Trophoblast cell (in vitro differentiated cells and primary cell): ENCODE results near the gene AACS.

ENCODE experiments used
- DNase-seq, 2 donors: peaks; one replicate each; pipeline ENCODE4 v3.0.0-alpha.2; 2016
- H2AFZ ChIP-seq: 2 replicates; pipeline ENCODE4 v1.6.1; 2013; ENCODE audit warnings: low read length, moderate library complexity, mild to moderate bottlenecking; ENCODE audit not compliant: insufficient read depth, poor library complexity
- H2AK5ac ChIP-seq: 2 replicates; pipeline ENCODE4 v1.6.1; 2013; ENCODE audit warnings: mild to moderate bottlenecking, low read length
- H2BK120ac ChIP-seq: 2 replicates; pipeline ENCODE4 v1.6.1; 2013; ENCODE audit warnings: low read length, mild to moderate bottlenecking, moderate library complexity; ENCODE audit not compliant: insufficient read depth, poor library complexity
- H2BK12ac ChIP-seq: 2 replicates; pipeline ENCODE4 v1.6.1; 2013; ENCODE audit warnings: mild to moderate bottlenecking, low read length, moderate library complexity
- H2BK5ac ChIP-seq: 2 replicates; pipeline ENCODE4 v1.6.1; 2013; ENCODE audit warnings: low read length, low read depth, moderate library complexity, mild to moderate bottlenecking; ENCODE audit not compliant: poor library complexity
- H3K14ac ChIP-seq: 2 replicates; pipeline ENCODE4 v1.6.1; 2013; ENCODE audit warnings: mild to moderate bottlenecking, low read length
- H3K18ac ChIP-seq: 2 replicates; pipeline ENCODE4 v1.6.1; 2013; ENCODE audit warnings: mild to moderate bottlenecking, low read length
- H3K23ac ChIP-seq: 2 replicates; pipeline ENCODE4 v1.6.1; 2013; ENCODE audit warnings: low read length
- H3K27ac ChIP-seq: 2 replicates; pipeline ENCODE4 v1.5.1; 2013; ENCODE audit warnings: low read depth, mild to moderate bottlenecking, inconsistent platforms, low read length, moderate library complexity
- H3K27me3 ChIP-seq: 2 replicates; pipeline ENCODE4 v1.6.1; 2013; ENCODE audit warnings: inconsistent platforms, mild to moderate bottlenecking, low read length, moderate library complexity; ENCODE audit not compliant: insufficient read depth
- H3K36me3 ChIP-seq, 2 experiments: 1 replicate in 1 of 2; 2 replicates in 1 of 2; pipeline ENCODE4 v1.6.1; 2013; ENCODE audit warnings: low read length in 2 of 2, mild to moderate bottlenecking in 2 of 2, moderate library complexity in 1 of 2; ENCODE audit not compliant: insufficient read depth in 2 of 2, control insufficient read depth in 1 of 2
- H3K4ac ChIP-seq: 2 replicates; pipeline ENCODE4 v1.6.1; 2013; ENCODE audit warnings: low read depth, mild to moderate bottlenecking, low read length, moderate library complexity
- H3K4me1 ChIP-seq, 2 experiments: 1 replicate in 1 of 2; 2 replicates in 1 of 2; pipeline ENCODE4 v1.6.1; 2013; ENCODE audit warnings: low read length in 2 of 2, mild to moderate bottlenecking in 2 of 2, moderate library complexity in 1 of 2; ENCODE audit not compliant: insufficient read depth in 2 of 2, control insufficient read depth in 1 of 2
- H3K4me2 ChIP-seq: 2 replicates; pipeline ENCODE4 v1.6.1; 2013; ENCODE audit warnings: inconsistent platforms, mild to moderate bottlenecking, low read length, moderate library complexity
- H3K4me3 ChIP-seq: 2 replicates; pipeline ENCODE4 v1.5.1; 2013; ENCODE audit warnings: mild to moderate bottlenecking, low read depth, low read length, inconsistent platforms
- H3K79me1 ChIP-seq: one replicate; pipeline ENCODE4 v1.6.1; 2013; ENCODE audit warnings: low read length
- H3K79me2 ChIP-seq: 2 replicates; pipeline ENCODE4 v1.6.1; 2013; ENCODE audit warnings: low read length, mild to moderate bottlenecking; ENCODE audit not compliant: control insufficient read depth, insufficient read depth, poor library complexity
- H3K9ac ChIP-seq: 2 replicates; pipeline ENCODE4 v1.6.1; 2013; ENCODE audit warnings: mild to moderate bottlenecking, low read length
- H3K9me3 ChIP-seq: 2 replicates; pipeline ENCODE4 v1.6.1; 2013; ENCODE audit warnings: low read depth, mild to moderate bottlenecking, control low read depth, inconsistent platforms, low read length; ENCODE audit not compliant: insufficient read depth
- H4K12ac ChIP-seq: 2 replicates; pipeline ENCODE4 v1.6.1; 2013; ENCODE audit warnings: low read depth, mild to moderate bottlenecking, low read length, moderate library complexity
- H4K8ac ChIP-seq: 2 replicates; pipeline ENCODE4 v1.6.1; 2013; ENCODE audit warnings: low read depth, mild to moderate bottlenecking, low read length, moderate library complexity
- H4K91ac ChIP-seq: one replicate; pipeline ENCODE4 v1.6.1; 2013; ENCODE audit warnings: low read depth, mild to moderate bottlenecking, low read length, moderate library complexity
- WGBS: extraction: QIAGEN DNeasy Blood & Tissue Kit; methylation state at CpG from one replicate; pipeline ENCODE4 v1.1.7; 2013; ENCODE audit warnings: missing lambda C conversion rate; ENCODE audit not compliant: insufficient read length, insufficient coverage; ENCODE audit errors: extremely low coverage; 5-methylcytosine and 5-hydroxymethylcytosine counted together

AACS gene

DNA sequence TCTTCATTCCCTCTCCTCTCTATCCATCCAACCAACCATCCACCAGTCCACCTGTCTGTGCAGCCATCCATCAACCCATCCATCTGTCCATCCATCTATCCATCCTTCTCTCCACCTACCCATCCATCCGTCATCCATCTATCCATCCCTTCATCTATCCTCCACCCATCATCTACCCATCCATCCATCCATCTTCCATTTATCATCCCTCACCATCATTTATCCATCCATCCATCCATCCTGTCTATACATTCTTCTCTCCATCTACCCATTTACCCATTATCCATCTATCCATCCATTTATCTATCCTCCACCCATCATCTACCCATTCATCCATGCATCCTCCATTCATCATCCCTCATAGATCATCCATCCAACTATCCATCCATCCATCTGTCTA lies 24.4 kb downstream of the AACS start:
- Histone ChIP-seq H3K23ac (no peak overlapping the region), H3K4me1 (no peaks in the 10 kb centered on the region), H3K4ac (no peak overlapping the region), H3K79me2 (no peaks in the 10 kb centered on the region), H3K27me3 (no peaks in the 10 kb centered on the region), H3K79me1 (no peaks in the 10 kb centered on the region), H2BK120ac (no peak overlapping the region), H3K14ac (no peak overlapping the region), H2AFZ (no peak overlapping the region), H3K27ac (no peak overlapping the region), H3K9me3 (peaks cover 4% of the 10 kb centered on the region), H3K9ac (no peak overlapping the region), H4K8ac (no peak overlapping the region), H2BK5ac (no peak overlapping the region), H2AK5ac (no peak overlapping the region), H3K36me3 (peaks cover 36 to 52% of the 10 kb centered on the region in 2 experiments), H2BK12ac (no peak overlapping the region), H3K4me2 (no peak overlapping the region), H4K91ac (no peak overlapping the region), H4K12ac (no peak overlapping the region), H3K4me3 (no peak overlapping the region), H3K18ac (no peak overlapping the region)
- WGBS = 100% methylated on average over 1 of the region's 1 CpG
- no peak for DNase-seq

DNA sequence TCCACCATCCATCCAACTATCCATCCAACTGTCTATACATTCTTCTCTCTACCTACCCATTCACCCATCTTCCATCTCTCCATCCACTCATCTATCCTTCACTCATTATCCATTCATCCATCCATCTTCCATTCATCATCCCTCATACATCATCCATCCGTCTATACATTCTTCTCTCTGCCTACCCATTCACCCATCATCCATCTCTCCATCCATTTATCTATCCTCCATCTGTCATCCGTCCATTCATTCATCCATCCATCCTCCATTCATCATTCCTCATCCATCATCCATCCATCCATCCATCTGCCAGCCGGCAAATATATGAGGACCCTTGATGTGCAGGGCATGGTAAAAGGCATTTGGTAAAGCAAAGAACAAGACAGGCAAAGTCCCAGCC lies 25.2 kb downstream of the AACS start:
- no peak overlapping the region for H3K4me2 ChIP-seq
- H3K4me3 ChIP-seq = no peak overlapping the region
- H3K9ac ChIP-seq = no peak overlapping the region
- H3K4me1 ChIP-seq = no peaks in the 10 kb centered on the region
- H2BK5ac ChIP-seq = no peak overlapping the region
- H3K79me2 ChIP-seq = no peaks in the 10 kb centered on the region
- 100% methylated on average over 2 of the region's 3 CpGs for WGBS
- H3K18ac ChIP-seq = no peak overlapping the region
- H2AK5ac ChIP-seq = no peak overlapping the region
- H3K79me1 ChIP-seq = no peaks in the 10 kb centered on the region
- H3K14ac ChIP-seq = no peak overlapping the region
- no peaks in the 10 kb centered on the region for H3K9me3 ChIP-seq
- no peak overlapping the region for H3K23ac ChIP-seq
- H2BK12ac ChIP-seq = no peak overlapping the region
- no peak for DNase-seq
- H3K27ac ChIP-seq = no peak overlapping the region
- no peak overlapping the region for H4K91ac ChIP-seq
- H2BK120ac ChIP-seq = no peak overlapping the region
- no peaks in the 10 kb centered on the region for H3K27me3 ChIP-seq
- peaks cover 34 to 52% of the 10 kb centered on the region in 2 experiments for H3K36me3 ChIP-seq
- no peak overlapping the region for H2AFZ ChIP-seq
- H4K8ac ChIP-seq = no peak overlapping the region
- H3K4ac ChIP-seq = no peak overlapping the region
- H4K12ac ChIP-seq = no peak overlapping the region

DNA sequence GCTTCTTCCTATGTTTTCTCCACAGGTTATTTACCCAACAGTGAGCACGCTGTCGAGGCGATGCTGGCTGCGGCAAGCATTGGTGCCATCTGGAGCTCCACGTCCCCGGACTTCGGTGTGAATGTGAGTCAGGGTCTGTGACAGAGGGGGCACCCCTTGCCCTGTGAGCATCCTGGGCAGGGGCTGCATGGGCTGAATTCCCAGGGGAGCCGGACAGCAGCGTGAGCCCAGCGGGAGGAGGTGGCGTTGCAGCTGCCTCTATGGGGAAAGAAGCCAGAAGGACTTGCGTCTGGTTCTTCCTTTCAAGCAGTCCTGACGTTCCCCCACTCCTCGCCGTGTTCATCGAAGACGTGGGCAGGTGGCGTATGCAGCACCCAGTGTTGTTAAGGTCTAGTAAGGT lies 26.2 kb downstream of the AACS start:
- no peak overlapping the region for H3K4me3 ChIP-seq
- no peak overlapping the region for H4K12ac ChIP-seq
- H3K14ac ChIP-seq = no peak overlapping the region
- no peak overlapping the region for H3K9ac ChIP-seq
- DNase-seq = no peak
- H4K91ac ChIP-seq = no peak overlapping the region
- H3K4me2 ChIP-seq = no peak overlapping the region
- no peak overlapping the region for H3K23ac ChIP-seq
- no peaks in the 10 kb centered on the region for H3K4me1 ChIP-seq
- H3K27ac ChIP-seq = no peak overlapping the region
- no peak overlapping the region for H2AFZ ChIP-seq
- H3K27me3 ChIP-seq = no peaks in the 10 kb centered on the region
- H4K8ac ChIP-seq = no peak overlapping the region
- no peak overlapping the region for H2AK5ac ChIP-seq
- H3K9me3 ChIP-seq = no peaks in the 10 kb centered on the region
- no peaks in the 10 kb centered on the region for H3K79me2 ChIP-seq
- WGBS = no CpG with 5 or more reads among the region's 18 CpGs
- no peak overlapping the region for H2BK12ac ChIP-seq
- H3K18ac ChIP-seq = no peak overlapping the region
- no peak overlapping the region for H2BK120ac ChIP-seq
- peaks cover 34 to 52% of the 10 kb centered on the region in 2 experiments for H3K36me3 ChIP-seq
- no peak overlapping the region for H2BK5ac ChIP-seq
- no peak overlapping the region for H3K4ac ChIP-seq
- H3K79me1 ChIP-seq = no peaks in the 10 kb centered on the region

DNA sequence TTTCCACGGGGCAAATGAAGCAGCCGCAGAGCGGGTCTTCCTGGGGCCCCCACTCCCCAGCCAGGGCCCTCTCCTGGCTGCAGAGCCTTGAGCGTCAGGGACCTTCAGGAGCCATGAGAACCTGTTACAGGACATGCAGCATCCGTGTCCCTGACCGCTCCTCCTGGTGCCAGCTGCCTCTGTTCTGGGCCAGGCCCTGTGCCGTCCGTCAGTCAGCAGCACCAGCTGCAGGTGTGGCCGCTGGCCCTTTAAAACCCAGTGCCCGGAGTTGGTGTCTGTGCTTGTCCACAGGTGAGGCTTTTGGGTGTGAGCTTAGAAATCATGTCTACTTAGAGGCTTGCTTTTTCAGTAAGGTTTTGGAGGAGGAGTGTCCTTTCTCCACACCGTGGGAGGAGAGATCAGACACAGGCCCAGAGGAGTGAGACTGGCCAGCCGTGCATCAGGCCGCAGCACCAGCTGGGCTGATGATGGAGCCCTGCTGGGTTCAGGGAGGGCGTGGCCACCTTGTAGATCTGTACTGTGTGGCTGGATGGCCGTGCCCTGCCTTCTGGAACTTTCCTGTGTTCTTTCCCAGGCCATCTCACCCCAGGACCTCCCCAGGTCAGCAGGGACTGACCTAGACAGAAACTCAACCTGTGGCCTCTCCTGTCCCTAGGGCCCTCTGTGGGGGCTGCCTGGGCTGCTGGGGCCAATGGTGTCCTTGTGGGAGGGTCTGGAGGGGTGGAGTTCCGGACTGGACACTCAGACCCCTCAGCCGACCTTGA lies 27.1 kb downstream of the AACS start:
- no peak overlapping the region for H3K27ac ChIP-seq
- H4K91ac ChIP-seq = no peak overlapping the region
- no peak overlapping the region for H3K18ac ChIP-seq
- H3K4me3 ChIP-seq = no peak overlapping the region
- no peak overlapping the region for H3K4ac ChIP-seq
- H2AK5ac ChIP-seq = no peak overlapping the region
- H3K9me3 ChIP-seq = no peaks in the 10 kb centered on the region
- H3K14ac ChIP-seq = no peak overlapping the region
- no peak for DNase-seq
- no peaks in the 10 kb centered on the region for H3K27me3 ChIP-seq
- no peak overlapping the region for H3K9ac ChIP-seq
- H4K8ac ChIP-seq = no peak overlapping the region
- H2BK5ac ChIP-seq = no peak overlapping the region
- no CpG with 5 or more reads among the region's 17 CpGs for WGBS
- H3K4me2 ChIP-seq = no peak overlapping the region
- no peaks in the 10 kb centered on the region for H3K79me1 ChIP-seq
- H3K23ac ChIP-seq = no peak overlapping the region
- peaks cover 34 to 45% of the 10 kb centered on the region in 2 experiments for H3K36me3 ChIP-seq
- no peak overlapping the region for H2BK120ac ChIP-seq
- no peak overlapping the region for H2AFZ ChIP-seq
- H3K4me1 ChIP-seq = no peaks in the 10 kb centered on the region
- H3K79me2 ChIP-seq = no peaks in the 10 kb centered on the region
- no peak overlapping the region for H4K12ac ChIP-seq
- no peak overlapping the region for H2BK12ac ChIP-seq
